Measurements from ENCODE around the gene OTP.

The OTP gene

GRCh38 chr5:77658662-77659061, 20.1 kb upstream of the OTP start:
- H3K4me3 ChIP-seq (ENCODE audit: low read length) = no peak overlapping the region
- no peak for DNase-seq (ENCODE audit: low read depth)
- no peak for TF ChIP-seq CTCF (conservative IDR thresholded peaks at IDR 0.05; ENCODE audit: low read length)

- H3K4me3 ChIP-seq (ENCODE audit: low read length) = no peak overlapping the region
- TF ChIP-seq CTCF (conservative IDR thresholded peaks at IDR 0.05; ENCODE audit: low read length) = no peak
- DNase-seq (ENCODE audit: low read depth) = no peak
These were observed 12.8 kb upstream of the OTP start for GRCh38 chr5:77651343-77651742.

- no peak overlapping the region for H3K4me3 ChIP-seq (ENCODE audit: low read length)
- no peak for TF ChIP-seq CTCF (conservative IDR thresholded peaks at IDR 0.05; ENCODE audit: low read length)
- no peak for DNase-seq (ENCODE audit: low read depth)
These were observed 12.2 kb upstream of the OTP start for GRCh38 chr5:77650686-77651085.

GRCh38 chr5:77649776-77650175, 11.3 kb upstream of the OTP start:
- no peak for TF ChIP-seq CTCF (conservative IDR thresholded peaks at IDR 0.05; ENCODE audit: low read length)
- no peak for DNase-seq (ENCODE audit: low read depth)
- no peak overlapping the region for H3K4me3 ChIP-seq (ENCODE audit: low read length)

- no peak overlapping the region for H3K4me3 ChIP-seq (ENCODE audit: low read length)
- no peak for DNase-seq (ENCODE audit: low read depth)
- no peak for TF ChIP-seq CTCF (conservative IDR thresholded peaks at IDR 0.05; ENCODE audit: low read length)
These were observed 7.6 kb upstream of the OTP start for GRCh38 chr5:77645995-77646639.

GRCh38 chr5:77645158-77645994, 6.9 kb upstream of the OTP start:
- peak overlapping the region; percentile 28 for H3K4me3 ChIP-seq (ENCODE audit: low read length)
- no peak for DNase-seq (ENCODE audit: low read depth)
- no peak; the same call in 1 of the 2 replicates for TF ChIP-seq CTCF (conservative IDR thresholded peaks at IDR 0.05; ENCODE audit: low read length)

Measured in AG10803 (cell line).